ENCODE data around the gene NHLRC1. TPM values are rescaled to one million over a fixed set of nuclear protein-coding genes. Genes with fewer than 3 reads are reported as not detected.

Gene NHLRC1
- total and polyA plus RNA-seq, 2 of the 13 experiments (the other 11 are each of a cell fraction or from before 2014, with no cell fraction given): 0.04 to 0.11 TPM

- TF ChIP-seq ONECUT2 (CRISPR knock-in tag; IDR thresholded peaks at IDR 0.05) (no peak), GABPA (IDR thresholded peaks at IDR 0.05; ENCODE audit: low read depth, low read length) (peak; percentile 49), GABPA (CRISPR knock-in tag; IDR thresholded peaks at IDR 0.05; ENCODE audit: low read depth) (peak; percentile 77), MAZ (IDR thresholded peaks at IDR 0.05; ENCODE audit: borderline replicate concordance, low read depth, low read length) (peak; percentile 67; the same call in 1 of the 2 replicates), MAZ (CRISPR knock-in tag; IDR thresholded peaks at IDR 0.05; ENCODE audit: low read depth) (peak; percentile 67), ZBTB40 (IDR thresholded peaks at IDR 0.05) (no peak), ZBTB40 (CRISPR knock-in tag; IDR thresholded peaks at IDR 0.05) (peak; percentile 38; the same call in 1 of the 2 replicates), SIN3B (IDR thresholded peaks at IDR 0.05; ENCODE audit: low read length) (no peak), MTF2 (CRISPR knock-in tag; IDR thresholded peaks at IDR 0.05; ENCODE audit: borderline replicate concordance) (peak; percentile 16; the same call in 1 of the 2 replicates), MAFK (conservative IDR thresholded peaks at IDR 0.05 in 1 of 2, IDR thresholded peaks at IDR 0.05 in 1 of 2; ENCODE audit: low read length in 2 of 2) (no peak), DNMT3B (CRISPR knock-in tag; conservative IDR thresholded peaks at IDR 0.05) (no peak), ZNF749 (CRISPR knock-in tag; IDR thresholded peaks at IDR 0.05; ENCODE audit: borderline replicate concordance) (no peak; the same call in 1 of the 2 replicates), ZFP37 (CRISPR knock-in tag; IDR thresholded peaks at IDR 0.05; ENCODE audit: borderline replicate concordance) (no peak), ZNF12 (CRISPR knock-in tag; IDR thresholded peaks at IDR 0.05) (no peak; the same call in 1 of the 2 replicates), HNF4A (CRISPR knock-in tag; IDR thresholded peaks at IDR 0.05) (no peak), RFXAP (CRISPR knock-in tag; IDR thresholded peaks at IDR 0.05; ENCODE audit: borderline replicate concordance) (peak; percentile 45; the same call in 1 of the 2 replicates), ARID2 (CRISPR knock-in tag; IDR thresholded peaks at IDR 0.05; ENCODE audit: borderline replicate concordance) (0 out of 2 replicates have a peak, but pooled peaks have one; percentile 5)
- TF ChIP-seq, protein P1, sequence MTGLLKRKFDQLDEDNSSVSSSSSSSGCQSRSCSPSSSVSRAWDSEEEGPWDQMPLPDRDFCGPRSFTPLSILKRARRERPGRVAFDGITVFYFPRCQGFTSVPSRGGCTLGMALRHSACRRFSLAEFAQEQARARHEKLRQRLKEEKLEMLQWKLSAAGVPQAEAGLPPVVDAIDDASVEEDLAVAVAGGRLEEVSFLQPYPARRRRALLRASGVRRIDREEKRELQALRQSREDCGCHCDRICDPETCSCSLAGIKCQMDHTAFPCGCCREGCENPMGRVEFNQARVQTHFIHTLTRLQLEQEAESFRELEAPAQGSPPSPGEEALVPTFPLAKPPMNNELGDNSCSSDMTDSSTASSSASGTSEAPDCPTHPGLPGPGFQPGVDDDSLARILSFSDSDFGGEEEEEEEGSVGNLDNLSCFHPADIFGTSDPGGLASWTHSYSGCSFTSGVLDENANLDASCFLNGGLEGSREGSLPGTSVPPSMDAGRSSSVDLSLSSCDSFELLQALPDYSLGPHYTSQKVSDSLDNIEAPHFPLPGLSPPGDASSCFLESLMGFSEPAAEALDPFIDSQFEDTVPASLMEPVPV (CRISPR knock-in tag; IDR thresholded peaks at IDR 0.05): no peak; the same call in 1 of the 2 replicates
Observed at GRCh38 chr6:18155150-18155863, 32.8 kb upstream of the NHLRC1 start, which contains the start of gene KDM1B (continued).
